Breast epithelium (tissue), 3 donors: Measurements from ENCODE around the gene PDZD7.

Experiments used
- POLR2A ChIP-seq: fragments of 450-650 bp; IDR thresholded peaks from one replicate; pipeline ENCODE4 v1.6.1; 2016; ENCODE audit warnings: antibody characterized with exemption, mild to moderate bottlenecking, moderate library complexity
- POLR2AphosphoS5 ChIP-seq, 3 donors: sonication (generic); formaldehyde crosslinking; IDR thresholded peaks; one replicate each; pipeline ENCODE4 v1.6.1; 2017; ENCODE audit warnings: antibody characterized with exemption in 3 of 3
- TF ChIP-seq, protein P1 (sequence below), 3 donors: fragments of 450-650 bp; IDR thresholded peaks; one replicate each; pipeline ENCODE4 v1.5.1; 2016 to 2017; ENCODE audit warnings: antibody characterized with exemption in 3 of 3, mild to moderate bottlenecking in 3 of 3, moderate library complexity in 3 of 3

- TF ChIP-seq POLR2A (no peak), POLR2AphosphoS5 (IDR thresholded peaks at IDR 0.05) (no peak)
- TF ChIP-seq, protein P1, sequence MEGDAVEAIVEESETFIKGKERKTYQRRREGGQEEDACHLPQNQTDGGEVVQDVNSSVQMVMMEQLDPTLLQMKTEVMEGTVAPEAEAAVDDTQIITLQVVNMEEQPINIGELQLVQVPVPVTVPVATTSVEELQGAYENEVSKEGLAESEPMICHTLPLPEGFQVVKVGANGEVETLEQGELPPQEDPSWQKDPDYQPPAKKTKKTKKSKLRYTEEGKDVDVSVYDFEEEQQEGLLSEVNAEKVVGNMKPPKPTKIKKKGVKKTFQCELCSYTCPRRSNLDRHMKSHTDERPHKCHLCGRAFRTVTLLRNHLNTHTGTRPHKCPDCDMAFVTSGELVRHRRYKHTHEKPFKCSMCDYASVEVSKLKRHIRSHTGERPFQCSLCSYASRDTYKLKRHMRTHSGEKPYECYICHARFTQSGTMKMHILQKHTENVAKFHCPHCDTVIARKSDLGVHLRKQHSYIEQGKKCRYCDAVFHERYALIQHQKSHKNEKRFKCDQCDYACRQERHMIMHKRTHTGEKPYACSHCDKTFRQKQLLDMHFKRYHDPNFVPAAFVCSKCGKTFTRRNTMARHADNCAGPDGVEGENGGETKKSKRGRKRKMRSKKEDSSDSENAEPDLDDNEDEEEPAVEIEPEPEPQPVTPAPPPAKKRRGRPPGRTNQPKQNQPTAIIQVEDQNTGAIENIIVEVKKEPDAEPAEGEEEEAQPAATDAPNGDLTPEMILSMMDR (IDR thresholded peaks at IDR 0.05), result no peak
Observed at GRCh38 chr10:101047268-101047667, 16.3 kb upstream of the PDZD7 start.
